ENCODE data around the gene RASAL2.
A peak's percentile ranks its signal among the peaks of the same experiment; 100 is the strongest.

RASAL2 gene

GRCh38 chr1:178367151-178367550 is 273.2 kb downstream of the RASAL2 start:
- H3K27ac ChIP-seq = no peak overlapping the region
- TF ChIP-seq ZFX (IDR thresholded peaks at IDR 0.05; ENCODE audit: borderline replicate concordance) = no peak
- TF ChIP-seq, protein P1, sequence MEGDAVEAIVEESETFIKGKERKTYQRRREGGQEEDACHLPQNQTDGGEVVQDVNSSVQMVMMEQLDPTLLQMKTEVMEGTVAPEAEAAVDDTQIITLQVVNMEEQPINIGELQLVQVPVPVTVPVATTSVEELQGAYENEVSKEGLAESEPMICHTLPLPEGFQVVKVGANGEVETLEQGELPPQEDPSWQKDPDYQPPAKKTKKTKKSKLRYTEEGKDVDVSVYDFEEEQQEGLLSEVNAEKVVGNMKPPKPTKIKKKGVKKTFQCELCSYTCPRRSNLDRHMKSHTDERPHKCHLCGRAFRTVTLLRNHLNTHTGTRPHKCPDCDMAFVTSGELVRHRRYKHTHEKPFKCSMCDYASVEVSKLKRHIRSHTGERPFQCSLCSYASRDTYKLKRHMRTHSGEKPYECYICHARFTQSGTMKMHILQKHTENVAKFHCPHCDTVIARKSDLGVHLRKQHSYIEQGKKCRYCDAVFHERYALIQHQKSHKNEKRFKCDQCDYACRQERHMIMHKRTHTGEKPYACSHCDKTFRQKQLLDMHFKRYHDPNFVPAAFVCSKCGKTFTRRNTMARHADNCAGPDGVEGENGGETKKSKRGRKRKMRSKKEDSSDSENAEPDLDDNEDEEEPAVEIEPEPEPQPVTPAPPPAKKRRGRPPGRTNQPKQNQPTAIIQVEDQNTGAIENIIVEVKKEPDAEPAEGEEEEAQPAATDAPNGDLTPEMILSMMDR (IDR thresholded peaks at IDR 0.05) = no peak

- TF ChIP-seq, protein P1 (IDR thresholded peaks at IDR 0.05) = no peak
- TF ChIP-seq ZFX (IDR thresholded peaks at IDR 0.05; ENCODE audit: borderline replicate concordance) = no peak
- no peak overlapping the region for H3K27ac ChIP-seq
These were observed 274.3 kb downstream of the RASAL2 start for GRCh38 chr1:178368208-178368607.

- no peak overlapping the region for H3K27ac ChIP-seq
- no peak for TF ChIP-seq ZFX (IDR thresholded peaks at IDR 0.05; ENCODE audit: borderline replicate concordance)
- TF ChIP-seq, protein P1 (IDR thresholded peaks at IDR 0.05) = no peak
These were observed 277.3 kb downstream of the RASAL2 start for GRCh38 chr1:178371235-178371634.

DNA sequence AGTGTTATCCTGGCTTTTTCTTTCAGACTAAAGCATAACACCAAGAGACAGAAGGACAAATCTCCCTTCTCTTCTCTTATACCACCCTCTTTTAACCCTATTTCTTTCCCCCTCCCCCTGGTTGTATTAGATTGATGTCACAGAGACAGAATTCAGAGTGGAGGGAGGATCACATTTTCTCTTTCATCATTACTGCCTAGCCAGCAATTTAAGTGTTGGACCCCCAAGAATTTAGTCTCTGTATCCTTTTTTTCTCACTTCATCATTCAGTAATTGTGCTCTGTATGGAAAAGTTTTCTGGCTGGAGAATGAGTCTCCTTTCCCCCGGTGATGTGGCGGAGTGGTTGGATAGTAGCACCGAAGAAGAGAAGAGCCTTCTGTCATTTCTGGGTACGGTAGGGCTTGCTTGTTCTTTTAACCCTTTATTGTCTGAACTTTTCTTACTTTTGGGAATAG is 278.1 kb downstream of the RASAL2 start:
- H3K27ac ChIP-seq = no peak overlapping the region
- TF ChIP-seq, protein P1 (IDR thresholded peaks at IDR 0.05) = no peak
- TF ChIP-seq ZFX (IDR thresholded peaks at IDR 0.05; ENCODE audit: borderline replicate concordance) = no peak

DNA sequence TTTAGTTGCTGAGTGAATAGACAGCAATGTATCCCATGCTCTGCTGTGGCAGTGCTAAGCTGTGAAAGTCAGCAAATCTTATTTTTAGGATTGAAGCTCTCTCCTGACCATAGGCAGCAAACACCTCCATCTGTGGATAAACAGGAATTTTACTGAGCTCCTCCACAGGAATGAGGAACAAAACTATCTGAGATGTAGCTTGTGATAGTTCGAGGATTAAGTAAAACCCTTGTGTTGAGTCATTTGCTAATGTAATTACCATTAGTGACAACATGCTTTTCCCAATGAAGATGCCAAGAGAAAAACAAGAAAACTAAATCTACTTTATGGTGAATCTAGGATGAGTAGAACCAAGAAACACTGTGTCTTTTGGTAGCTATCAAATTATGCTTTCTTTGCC is 280.1 kb downstream of the RASAL2 start:
- no peak overlapping the region for H3K27ac ChIP-seq
- TF ChIP-seq ZFX (IDR thresholded peaks at IDR 0.05; ENCODE audit: borderline replicate concordance) = no peak
- TF ChIP-seq, protein P1 (IDR thresholded peaks at IDR 0.05) = no peak

- TF ChIP-seq, protein P1 (IDR thresholded peaks at IDR 0.05) = no peak
- TF ChIP-seq ZFX (IDR thresholded peaks at IDR 0.05; ENCODE audit: borderline replicate concordance) = no peak
- H3K27ac ChIP-seq = no peak overlapping the region
These were observed 282.1 kb downstream of the RASAL2 start for GRCh38 chr1:178376008-178376407.

- H3K27ac ChIP-seq = no peak overlapping the region
- no peak for TF ChIP-seq ZFX (IDR thresholded peaks at IDR 0.05; ENCODE audit: borderline replicate concordance)
- TF ChIP-seq, protein P1 (IDR thresholded peaks at IDR 0.05) = peak; percentile 60
These were observed 285.9 kb downstream of the RASAL2 start for GRCh38 chr1:178379807-178380206.

Data from 22Rv1 (cell line).